Measurements from ENCODE around the gene ZFP69.

Gene ZFP69

DNA sequence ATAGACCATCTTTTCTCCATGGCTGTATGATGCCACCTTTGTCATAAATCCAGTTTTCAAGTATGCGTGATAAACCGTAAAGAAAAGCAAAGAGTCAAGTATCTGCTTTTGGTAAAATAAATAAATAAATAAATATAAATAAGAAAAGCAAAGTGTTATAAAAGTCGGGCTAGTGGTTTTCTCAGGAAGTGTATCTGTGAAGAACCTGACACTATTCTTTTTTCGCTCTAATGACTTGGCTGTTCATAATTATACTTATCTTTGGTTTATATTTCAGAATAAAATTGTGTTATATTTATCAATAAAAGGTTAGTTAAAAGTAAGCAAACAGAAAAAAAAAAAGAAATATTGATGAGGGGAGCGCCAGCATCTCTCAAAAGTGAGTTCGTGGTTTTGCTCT lies 30.9 kb downstream of the ZFP69 start:
- FAIRE-seq, result no peak

DNA sequence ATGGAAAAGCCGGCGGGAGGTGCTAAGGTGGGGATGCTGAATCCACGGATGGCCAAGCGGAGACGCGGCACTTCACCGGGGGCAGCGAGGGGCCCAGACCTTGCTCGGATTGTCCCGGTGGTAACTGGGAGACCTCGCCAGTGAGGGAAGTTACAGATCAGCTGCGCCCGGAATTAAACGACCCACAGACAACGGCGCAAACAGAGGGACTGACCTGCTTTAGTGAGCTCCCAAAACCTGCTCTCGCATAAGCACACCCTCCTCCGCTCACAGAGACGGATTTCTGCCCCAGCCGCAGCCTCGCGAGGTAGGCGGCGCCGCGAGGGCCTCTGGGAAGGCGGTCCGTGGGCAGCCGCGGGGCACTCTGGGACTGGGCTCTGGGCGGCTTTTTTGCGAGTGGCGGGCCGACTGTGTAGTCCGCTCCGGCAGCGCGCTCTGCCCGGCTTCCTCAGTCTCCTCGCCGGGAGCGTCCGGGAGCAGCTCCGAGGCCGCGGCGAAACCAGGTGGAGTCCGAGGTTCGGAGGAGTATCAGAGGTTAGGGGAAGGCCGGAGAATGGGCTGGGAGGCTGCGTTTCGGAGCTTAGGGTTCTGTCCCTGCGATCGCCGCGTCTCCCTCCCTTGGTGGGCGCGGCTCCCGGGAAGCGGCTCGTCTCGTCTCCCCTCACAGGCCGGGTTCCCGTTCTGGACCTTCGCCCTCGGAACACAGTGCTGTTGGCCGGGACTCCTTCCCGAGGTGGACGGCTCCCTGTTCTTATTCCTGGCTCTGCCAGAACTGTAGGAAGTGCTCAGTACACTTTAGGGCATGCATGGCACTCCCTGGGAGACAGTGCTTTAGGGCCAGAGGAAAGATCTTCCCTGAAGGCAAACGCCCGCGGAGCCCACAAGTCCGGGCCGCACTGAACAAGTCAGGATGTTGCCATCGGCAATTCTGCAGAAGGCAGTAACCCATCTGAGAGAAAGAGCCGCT lies 31.6 kb downstream of the ZFP69 start, which contains the start of gene EXO5:
TSS of gene EXO5 (plus strand) at position 393 of the 967 bp plus-strand sequence. CDS start 5,778 bp downstream, outside the sequence.
- peak; percentile 62 for DNase-seq (ENCODE audit: extremely low spot score, insufficient read length, low read depth)
- FAIRE-seq, result peak; percentile 91

More for the DNA sequence above, 30.9 kb downstream of the ZFP69 start:
- DNase-seq (ENCODE audit: extremely low spot score, insufficient read length, low read depth), result no peak

DNA sequence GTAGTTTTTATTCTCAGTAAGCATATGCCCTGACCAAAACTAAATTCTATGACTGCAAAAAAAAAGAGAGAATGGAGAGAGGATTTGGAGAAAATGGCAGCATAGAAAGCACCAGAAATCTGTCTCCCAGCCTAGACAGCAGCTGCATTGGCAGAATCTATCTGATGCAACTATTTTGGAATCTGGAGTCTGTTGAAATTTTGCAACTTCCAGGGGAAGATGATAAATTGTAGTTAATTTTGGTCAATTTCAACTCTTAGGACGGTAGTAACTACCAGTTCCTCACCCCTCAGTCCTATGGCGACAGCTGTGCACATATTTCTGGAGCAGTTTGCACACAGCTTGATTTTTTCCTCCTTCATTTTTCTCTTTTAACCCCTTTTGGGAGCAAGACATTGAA lies 42.4 kb downstream of the ZFP69 start:
- no peak for FAIRE-seq
- no peak for DNase-seq (ENCODE audit: extremely low spot score, insufficient read length, low read depth)

DNA sequence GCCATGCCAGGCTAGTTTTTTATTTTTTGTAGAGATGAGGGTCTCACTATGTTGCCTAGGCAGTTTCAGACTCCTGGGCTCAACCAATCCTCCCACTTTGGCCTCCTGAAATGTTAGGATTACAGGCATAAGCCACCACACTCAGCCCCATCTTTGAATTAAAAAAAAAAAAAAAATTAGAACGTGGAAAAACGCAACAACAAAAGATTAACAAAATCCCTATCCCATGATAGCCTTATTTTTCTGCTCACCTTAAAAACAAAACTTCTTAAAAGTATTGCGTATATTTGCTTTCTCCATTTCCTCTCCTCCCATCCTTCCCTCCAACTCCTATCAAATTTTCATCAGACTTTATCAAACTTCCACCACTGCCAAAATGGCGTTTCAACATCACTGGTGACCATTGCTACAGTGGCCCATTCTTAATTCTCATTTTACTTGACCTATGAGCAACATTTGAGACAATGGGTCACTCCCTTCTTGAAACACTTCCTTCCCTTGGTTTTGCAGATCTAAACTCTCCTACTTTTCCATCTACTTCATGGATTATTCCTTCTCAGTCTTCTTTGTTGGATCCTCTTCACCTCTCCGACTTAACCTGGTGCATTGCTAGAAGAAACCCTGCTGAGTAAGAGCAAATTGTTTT lies 53.8 kb downstream of the ZFP69 start:
- DNase-seq (ENCODE audit: extremely low spot score, insufficient read length, low read depth), result no peak
- no peak for FAIRE-seq

DNA sequence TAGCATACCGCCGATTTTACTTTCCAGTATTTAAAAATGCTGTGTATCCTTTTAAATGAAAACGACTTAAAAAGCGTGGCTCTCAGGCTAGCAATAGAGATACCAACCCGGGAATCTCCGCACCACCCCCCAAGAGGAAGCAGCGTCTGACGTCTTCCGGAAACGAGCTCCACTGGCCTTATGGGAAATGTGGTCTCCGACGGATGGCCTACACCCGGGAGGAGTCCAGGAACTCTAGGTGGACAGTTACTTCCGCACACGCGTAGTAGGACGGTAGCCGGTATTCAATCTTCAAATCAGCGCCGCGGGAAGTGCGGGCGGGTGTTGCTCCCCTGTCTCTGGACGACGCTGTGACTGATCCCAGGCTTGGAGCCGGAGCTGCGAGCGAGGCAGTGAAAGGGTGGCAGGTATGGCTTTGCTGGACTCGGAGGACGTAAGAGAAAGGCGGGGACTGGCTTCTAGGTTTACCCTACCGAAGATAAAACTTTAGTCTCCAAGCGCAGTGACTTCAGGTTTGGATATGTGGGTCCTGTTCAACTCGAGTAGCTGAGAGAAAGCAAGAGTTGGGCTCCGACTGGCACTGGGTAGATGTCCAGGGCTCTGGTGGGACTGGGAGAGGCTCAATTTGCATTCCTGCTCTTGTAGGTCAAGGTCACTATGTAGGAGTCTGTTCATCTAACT lies 54.4 kb downstream of the ZFP69 start, which contains the start of gene ZNF684:
TSS of gene ZNF684 (plus strand) at position 257 of the 681 bp plus-strand sequence. CDS start 1,530 bp downstream, outside the sequence.
- FAIRE-seq, result peak; percentile 100
- DNase-seq (ENCODE audit: extremely low spot score, insufficient read length, low read depth), result peak; percentile 89

DNA sequence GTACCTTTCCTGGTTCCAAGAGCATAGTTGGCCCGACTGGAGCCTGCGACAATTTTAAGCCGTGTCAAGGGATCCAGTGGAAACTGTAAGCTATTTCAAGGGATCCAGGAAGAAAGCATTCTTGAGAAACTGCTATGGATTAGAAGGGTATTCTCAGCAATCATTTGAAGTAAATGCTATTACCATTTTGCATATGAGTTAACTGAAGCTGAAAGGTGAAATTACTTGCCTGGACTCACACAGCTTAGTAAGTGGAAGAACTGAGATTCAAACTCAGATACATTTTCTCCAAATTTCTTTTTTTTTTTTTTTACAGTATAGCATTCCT lies 54.9 kb downstream of the ZFP69 start:
- FAIRE-seq, result no peak
- DNase-seq (ENCODE audit: extremely low spot score, insufficient read length, low read depth), result no peak

DNA sequence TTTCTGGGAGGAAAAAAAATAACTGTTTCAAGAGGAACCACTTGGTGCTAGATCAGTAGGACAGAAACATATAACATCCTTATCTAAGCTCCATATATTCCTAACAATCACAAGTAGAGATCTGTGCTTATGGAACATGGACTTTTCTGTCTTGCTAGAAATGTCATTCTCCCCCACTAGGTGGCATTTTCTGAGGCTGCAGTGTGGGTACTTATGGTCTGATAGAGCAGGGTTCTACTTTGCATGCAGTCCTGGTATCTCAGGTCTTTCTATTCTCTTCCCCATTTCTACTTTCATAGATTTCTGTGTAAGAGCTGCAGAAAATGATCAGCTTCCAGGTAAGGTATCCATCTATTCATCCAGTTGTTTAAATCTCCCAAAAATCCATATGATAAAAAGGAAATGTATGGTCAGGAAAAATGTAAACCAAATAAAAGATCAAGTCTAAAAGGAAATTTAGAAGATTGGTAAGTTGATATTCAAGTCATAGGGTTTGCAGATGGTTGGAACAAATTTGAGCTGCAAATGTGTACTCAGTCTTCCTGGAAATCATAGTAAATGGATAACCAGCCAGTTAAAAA lies 55.8 kb downstream of the ZFP69 start:
- FAIRE-seq, result peak; percentile 74
- no peak for DNase-seq (ENCODE audit: extremely low spot score, insufficient read length, low read depth)

DNA sequence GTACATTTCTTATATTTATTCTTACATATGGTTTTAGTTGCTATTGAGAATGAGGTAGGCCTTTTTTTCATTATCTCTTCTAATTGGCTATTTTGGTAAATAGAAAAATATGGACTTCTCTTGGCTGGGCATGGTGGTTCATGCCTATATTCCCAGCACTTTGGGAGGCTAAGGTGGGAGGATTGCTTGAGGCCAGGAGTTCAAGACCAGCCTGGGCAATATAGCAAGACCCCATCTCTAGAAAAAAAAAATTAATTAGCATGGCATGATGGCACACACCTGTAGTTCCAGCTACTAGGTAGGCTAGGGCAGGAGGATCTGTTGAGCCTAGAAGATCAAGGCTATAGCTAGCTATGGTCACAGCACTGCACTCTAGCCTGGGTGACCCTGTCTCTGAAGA lies 57.5 kb downstream of the ZFP69 start:
- FAIRE-seq, result no peak
- no peak for DNase-seq (ENCODE audit: extremely low spot score, insufficient read length, low read depth)

DNA sequence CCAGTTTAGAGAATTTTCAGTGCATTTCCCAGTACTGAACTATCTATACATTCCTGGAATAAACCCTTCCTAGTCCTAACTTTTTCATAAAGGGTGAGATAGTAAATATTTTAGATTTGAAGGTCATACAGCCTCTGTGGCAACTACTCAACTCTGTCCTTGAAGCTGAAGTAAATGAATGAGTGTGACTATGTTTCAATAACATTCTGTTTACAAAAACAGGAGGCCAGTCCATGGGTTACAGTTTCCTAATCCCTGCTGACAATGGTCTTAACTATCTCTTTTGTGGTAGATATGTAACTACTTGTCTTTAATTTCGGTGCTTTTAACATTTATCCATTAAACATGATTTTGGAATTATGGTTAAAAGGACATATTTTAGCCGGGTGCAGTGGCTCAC lies 58.6 kb downstream of the ZFP69 start:
- no peak for FAIRE-seq
- DNase-seq (ENCODE audit: extremely low spot score, insufficient read length, low read depth), result no peak

DNA sequence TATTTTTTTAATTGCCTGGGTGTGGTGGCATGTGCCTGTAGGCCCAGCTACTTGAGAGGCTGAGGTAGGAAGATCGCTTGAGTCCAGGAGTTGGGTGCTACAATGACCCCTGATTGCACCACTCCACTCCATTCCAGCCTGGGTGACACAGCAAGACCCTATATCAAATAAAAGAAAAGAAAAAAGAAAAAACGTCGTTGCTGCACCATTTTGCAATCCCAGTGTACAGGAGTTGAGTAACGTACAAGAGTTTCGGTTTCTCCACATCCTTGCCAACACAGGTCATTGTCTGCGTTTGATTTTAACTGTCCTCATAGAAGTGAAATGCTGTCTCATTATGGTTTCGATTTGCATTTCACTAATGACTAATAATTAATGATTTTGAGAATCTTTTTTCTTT lies 62.2 kb downstream of the ZFP69 start:
- FAIRE-seq, result no peak

More for the DNA sequence above, 62.2 kb downstream of the ZFP69 start:
- no peak for DNase-seq (ENCODE audit: extremely low spot score, insufficient read length, low read depth)
